Hippocampal formation (tissue), 2 donors: ENCODE measurements around the gene ACVR1.

ENCODE experiments used
- DNase-seq, 2 donors: peaks; one replicate each; lab custom pipeline; 2025; lab: John Stamatoyannopoulos, UW

ACVR1 gene

GRCh38 chr2:157699806-157700205, 176.3 kb downstream of the ACVR1 start:
- DNase-seq = no peak

DNA sequence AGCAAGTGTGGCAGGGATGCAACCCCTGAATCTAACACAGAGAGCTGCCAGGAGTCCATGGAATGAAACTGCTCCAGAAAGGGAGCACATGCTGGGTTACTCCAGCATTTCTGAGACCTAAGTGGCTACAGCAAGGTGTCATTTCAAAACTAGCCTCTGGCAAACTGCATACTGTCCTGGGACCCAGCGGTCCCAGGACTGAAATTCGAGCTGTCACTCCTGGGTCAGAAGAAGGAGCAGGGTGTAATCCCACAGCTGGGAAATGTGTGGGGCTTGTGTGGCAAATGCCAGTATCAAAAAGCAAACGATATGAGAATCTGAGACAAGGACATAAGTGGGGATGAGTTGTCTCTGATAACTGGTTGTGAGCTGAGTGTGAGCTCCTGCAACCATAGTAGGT, 177.1 kb downstream of the ACVR1 start:
- DNase-seq = no peak

GRCh38 chr2:157698430-157698829, 177.7 kb downstream of the ACVR1 start:
- no peak for DNase-seq

DNA sequence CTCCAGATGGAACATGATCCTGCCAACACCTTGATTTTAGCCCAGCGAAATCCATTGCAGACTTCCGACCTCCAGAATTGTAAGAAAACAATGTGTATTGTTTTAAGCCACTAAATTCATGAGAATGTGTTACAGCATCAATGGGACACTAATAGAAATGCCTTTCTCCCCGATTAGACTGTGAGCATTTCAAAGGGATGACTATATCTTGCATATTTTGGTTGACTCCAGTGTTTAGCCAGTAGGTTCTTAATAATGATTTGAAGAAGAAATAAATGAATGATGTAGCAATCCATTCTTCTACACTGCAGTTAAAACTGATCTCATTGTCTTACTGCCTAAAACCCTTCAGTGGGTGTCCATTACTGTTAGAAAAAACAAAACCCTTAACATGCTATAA, 180.1 kb downstream of the ACVR1 start:
- DNase-seq = no peak

GRCh38 chr2:157692768-157693167, 183.4 kb downstream of the ACVR1 start:
- no peak for DNase-seq

DNA sequence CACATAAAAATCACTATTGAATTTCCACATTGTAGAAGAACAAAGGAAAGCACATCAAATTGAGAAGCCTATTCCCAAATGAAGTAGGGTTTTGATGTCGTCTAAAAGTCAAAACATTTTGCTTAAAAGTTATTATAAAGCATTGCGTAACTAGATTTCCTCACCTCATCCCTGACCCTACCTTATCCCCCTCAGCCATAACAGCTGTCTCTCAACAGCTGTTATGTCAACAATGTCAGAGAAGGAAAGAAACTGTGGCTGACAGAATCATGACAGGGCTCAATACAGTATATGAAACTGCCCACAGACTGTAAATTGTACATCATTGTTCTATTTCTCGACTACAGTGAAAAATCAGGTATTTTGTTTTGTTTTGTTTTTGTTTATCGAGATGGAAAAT, 184.4 kb downstream of the ACVR1 start:
- no peak for DNase-seq

- no peak for DNase-seq
Observed at GRCh38 chr2:157691131-157691530, 185.0 kb downstream of the ACVR1 start.
